Gastrocnemius medialis (tissue), 4 donors: Measurements from ENCODE around the gene SETBP1.

ENCODE experiments used
- POLR2A ChIP-seq, 2 donors: fragments of 450-650 bp; IDR thresholded peaks; one replicate each; pipeline ENCODE4 v1.6.1; 2017; ENCODE audit warnings: antibody characterized with exemption in 2 of 2, mild to moderate bottlenecking in 2 of 2, moderate library complexity in 2 of 2
- TF ChIP-seq, protein P1 (sequence below), 5 experiments: fragments of 450-650 bp in 3 of 5; fragments of 200-600 bp in 2 of 5; sonication (generic) in 2 of 5; IDR thresholded peaks in 4 of 5; conservative IDR thresholded peaks in 1 of 5; 1 replicate in 4 of 5; 2 replicates in 1 of 5; pipeline ENCODE4 v1.5.1; 2016 to 2019; ENCODE audit warnings: antibody characterized with exemption in 5 of 5, mild to moderate bottlenecking in 3 of 5, moderate library complexity in 3 of 5

DNA sequence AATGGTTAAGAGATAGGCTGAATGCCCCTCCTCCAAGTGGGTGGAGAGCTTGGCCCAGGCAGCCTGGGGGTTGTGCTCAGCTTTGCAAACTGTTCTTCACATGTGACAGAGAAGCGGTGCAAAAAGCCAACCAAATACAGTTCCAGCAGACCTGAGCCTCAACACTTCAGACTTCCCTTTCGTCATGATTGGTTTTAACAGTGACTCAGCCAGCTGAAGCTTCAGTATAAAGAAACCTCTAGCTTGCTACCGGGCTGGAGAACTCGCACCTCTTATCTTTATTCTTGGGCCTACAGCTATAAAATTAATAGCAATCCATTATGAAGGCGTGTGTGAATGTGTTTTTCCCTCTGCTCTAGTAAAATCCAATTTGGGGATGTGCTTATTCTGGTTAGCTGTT lies 20.0 kb downstream of the SETBP1 start:
- TF ChIP-seq, protein P1, sequence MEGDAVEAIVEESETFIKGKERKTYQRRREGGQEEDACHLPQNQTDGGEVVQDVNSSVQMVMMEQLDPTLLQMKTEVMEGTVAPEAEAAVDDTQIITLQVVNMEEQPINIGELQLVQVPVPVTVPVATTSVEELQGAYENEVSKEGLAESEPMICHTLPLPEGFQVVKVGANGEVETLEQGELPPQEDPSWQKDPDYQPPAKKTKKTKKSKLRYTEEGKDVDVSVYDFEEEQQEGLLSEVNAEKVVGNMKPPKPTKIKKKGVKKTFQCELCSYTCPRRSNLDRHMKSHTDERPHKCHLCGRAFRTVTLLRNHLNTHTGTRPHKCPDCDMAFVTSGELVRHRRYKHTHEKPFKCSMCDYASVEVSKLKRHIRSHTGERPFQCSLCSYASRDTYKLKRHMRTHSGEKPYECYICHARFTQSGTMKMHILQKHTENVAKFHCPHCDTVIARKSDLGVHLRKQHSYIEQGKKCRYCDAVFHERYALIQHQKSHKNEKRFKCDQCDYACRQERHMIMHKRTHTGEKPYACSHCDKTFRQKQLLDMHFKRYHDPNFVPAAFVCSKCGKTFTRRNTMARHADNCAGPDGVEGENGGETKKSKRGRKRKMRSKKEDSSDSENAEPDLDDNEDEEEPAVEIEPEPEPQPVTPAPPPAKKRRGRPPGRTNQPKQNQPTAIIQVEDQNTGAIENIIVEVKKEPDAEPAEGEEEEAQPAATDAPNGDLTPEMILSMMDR (IDR thresholded peaks at IDR 0.05 in 4 of 5, conservative IDR thresholded peaks at IDR 0.05 in 1 of 5): no peak
- no peak for TF ChIP-seq POLR2A (IDR thresholded peaks at IDR 0.05)
